Fibroblast of pulmonary artery (primary cell): ENCODE measurements around the gene RDH16.

Source experiments
- DNase-seq: peaks from one replicate; pipeline ENCODE4 v3.0.0-alpha.2; 2010; ENCODE audit warnings: low read depth
- H3K4me3 ChIP-seq: replicated peaks from 2 replicates; pipeline ENCODE4 v1.5.1; 2011; ENCODE audit warnings: low read depth, mild to moderate bottlenecking, control low read depth, low read length, moderate library complexity
- TF ChIP-seq, protein P1 (sequence below): IDR thresholded peaks from 2 replicates; pipeline ENCODE4 v1.5.1; 2011; ENCODE audit warnings: mild to moderate bottlenecking, control low read depth, low read length, inconsistent platforms; ENCODE audit errors: missing control alignments

RDH16 gene

DNA sequence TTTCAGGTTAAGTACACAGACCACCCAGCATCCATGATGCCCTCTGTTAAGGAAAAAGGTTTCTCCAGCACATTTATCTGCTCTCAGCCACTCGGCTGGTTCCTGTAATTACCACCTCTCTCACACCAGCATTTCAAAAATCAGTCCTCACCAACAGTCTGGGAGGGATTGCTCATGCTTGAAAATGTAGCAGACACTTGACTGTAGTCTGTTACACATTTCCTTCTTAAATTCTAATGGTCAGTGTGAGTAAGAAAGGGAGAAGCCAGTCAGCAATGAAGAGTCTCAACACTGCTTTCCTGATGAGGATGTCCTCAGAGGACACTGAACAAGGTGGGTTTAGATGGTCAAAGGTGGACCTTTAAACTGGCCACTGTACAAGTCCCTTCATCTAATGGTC lies 43.0 kb upstream of the RDH16 start:
- TF ChIP-seq, protein P1, sequence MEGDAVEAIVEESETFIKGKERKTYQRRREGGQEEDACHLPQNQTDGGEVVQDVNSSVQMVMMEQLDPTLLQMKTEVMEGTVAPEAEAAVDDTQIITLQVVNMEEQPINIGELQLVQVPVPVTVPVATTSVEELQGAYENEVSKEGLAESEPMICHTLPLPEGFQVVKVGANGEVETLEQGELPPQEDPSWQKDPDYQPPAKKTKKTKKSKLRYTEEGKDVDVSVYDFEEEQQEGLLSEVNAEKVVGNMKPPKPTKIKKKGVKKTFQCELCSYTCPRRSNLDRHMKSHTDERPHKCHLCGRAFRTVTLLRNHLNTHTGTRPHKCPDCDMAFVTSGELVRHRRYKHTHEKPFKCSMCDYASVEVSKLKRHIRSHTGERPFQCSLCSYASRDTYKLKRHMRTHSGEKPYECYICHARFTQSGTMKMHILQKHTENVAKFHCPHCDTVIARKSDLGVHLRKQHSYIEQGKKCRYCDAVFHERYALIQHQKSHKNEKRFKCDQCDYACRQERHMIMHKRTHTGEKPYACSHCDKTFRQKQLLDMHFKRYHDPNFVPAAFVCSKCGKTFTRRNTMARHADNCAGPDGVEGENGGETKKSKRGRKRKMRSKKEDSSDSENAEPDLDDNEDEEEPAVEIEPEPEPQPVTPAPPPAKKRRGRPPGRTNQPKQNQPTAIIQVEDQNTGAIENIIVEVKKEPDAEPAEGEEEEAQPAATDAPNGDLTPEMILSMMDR = no peak
- H3K4me3 ChIP-seq = no peak overlapping the region
- no peak for DNase-seq

DNA sequence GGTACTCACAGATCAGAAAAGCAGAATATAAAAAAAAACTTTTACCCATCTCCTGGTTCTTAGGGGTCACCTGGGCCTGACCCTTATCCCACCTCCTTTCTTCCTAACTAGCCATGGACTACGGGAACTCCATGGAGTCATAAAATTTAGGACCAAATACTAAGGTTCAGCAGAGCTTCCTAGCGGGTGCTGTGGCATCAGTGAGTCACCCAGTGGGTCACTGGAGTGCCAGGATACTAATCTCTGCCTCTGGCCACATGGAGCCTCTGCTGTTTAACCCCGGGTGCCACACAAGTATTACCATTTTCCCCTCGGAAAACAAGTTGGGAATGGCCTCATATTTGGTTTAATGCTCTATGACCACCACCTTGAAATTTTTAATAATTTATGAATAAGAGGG lies 42.0 kb upstream of the RDH16 start:
- no peak for DNase-seq
- TF ChIP-seq, protein P1 = no peak
- H3K4me3 ChIP-seq = no peak overlapping the region

DNA sequence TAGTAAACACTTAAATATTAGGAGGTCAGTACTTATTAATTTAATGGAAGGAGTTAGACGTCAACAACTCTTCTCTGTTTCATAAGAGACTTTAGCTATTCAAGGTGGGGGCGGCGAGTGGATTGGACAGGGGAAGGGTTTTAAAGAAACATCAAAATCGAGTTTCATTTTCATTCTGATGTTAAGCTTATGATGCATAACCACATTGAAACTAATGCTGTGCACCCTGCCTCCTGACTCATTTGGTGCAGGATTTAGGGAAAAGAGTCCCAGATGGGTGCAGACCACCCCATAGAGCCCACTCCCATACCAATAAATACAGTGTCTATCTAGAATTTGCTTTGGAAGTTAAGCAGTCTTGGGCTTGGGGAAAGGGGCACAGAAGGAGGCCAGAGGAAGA lies 41.6 kb upstream of the RDH16 start:
- TF ChIP-seq, protein P1 = no peak
- H3K4me3 ChIP-seq = no peak overlapping the region
- no peak for DNase-seq

DNA sequence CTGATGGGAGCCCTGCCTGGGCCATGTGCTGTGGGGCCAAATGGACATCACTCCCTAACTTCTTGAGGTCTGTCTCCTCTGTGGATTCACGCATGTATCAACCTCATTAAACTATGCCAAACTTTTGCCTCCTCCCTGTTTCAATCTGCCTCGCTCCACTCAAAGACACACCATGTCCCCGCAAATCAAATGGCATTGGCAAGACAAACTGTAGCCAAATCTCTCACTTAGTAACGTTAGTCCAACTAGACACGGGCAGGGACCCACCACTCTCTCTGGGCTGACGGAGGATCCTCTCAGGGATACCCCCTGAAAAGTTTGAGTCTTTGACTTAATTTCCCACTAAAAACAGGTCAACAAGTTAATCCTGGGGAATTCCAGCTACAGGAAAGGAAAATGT lies 40.9 kb upstream of the RDH16 start:
- no peak for DNase-seq
- TF ChIP-seq, protein P1 = no peak

DNA sequence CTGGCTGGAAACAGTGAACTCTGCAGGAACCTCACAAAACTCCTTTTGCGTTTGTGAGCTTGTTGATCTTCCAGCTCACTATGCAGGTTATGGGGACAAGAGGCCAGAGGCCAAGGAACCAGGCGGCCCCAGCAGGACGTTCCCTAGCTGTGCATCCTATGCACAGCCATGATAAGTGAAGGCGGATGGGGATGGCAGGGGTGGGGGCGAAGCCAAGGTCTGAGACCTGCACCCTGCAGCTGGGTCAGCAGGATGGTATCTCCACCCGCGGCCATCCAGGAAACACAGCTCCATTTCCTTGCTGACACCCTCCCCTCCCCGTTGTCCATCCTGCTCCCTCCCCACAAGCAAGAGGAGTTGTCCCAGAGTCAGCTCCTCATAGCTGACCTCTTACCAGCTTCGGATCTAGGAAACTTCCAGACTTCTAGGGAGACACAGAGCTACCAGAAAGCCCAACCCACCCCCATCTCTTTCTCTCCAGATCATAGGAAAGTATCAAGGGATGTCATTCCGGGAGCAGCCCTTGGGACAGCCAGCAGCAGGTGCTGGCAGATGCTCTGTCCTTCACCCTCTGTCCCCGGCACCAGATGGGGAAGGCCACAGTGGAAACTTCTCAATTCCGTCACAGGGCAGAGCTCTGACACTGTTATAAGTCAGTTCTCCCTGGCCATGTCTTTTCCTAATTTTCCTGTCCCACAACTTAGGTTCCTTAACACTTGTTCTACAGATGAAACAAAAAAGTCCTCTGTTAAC lies 39.6 kb upstream of the RDH16 start:
- H3K4me3 ChIP-seq = no peak overlapping the region
- TF ChIP-seq, protein P1 = no peak
- DNase-seq = no peak

More for the DNA sequence above, 40.9 kb upstream of the RDH16 start:
- no peak overlapping the region for H3K4me3 ChIP-seq

DNA sequence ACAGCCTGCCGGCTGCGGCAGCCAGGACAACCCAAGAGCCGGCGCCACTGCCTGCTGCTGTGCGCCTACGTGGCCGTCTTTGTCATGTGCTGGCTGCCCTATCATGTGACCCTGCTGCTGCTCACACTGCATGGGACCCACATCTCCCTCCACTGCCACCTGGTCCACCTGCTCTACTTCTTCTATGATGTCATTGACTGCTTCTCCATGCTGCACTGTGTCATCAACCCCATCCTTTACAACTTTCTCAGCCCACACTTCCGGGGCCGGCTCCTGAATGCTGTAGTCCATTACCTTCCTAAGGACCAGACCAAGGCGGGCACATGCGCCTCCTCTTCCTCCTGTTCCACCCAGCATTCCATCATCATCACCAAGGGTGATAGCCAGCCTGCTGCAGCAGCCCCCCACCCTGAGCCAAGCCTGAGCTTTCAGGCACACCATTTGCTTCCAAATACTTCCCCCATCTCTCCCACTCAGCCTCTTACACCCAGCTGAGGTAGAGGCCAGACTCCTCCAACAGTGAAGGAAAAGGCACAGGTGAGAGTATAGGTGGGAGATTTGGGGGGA lies 38.6 kb upstream of the RDH16 start:
- TF ChIP-seq, protein P1 = no peak
- H3K4me3 ChIP-seq = no peak overlapping the region
- DNase-seq = no peak
